Omental fat pad (tissue), 4 donors: ENCODE results near the gene MTHFR. TPM values are rescaled to one million over a fixed set of nuclear protein-coding genes. Genes with fewer than 3 reads are reported as not detected.
"Not testable (repeated sequence)": the region's sequence is repeated elsewhere in the genome, so short reads cannot be mapped to it uniquely, and the experiment has no call there.

Experiments
- ATAC-seq: fragments of 150-250 bp; one replicate; pipeline ENCODE4 v1.9.1; 2016; ENCODE audit warnings: mild to moderate bottlenecking, moderate library complexity; ENCODE audit not compliant: low FRiP score
- DNase-seq: peaks from one replicate; pipeline ENCODE4 v3.0.0-alpha.2; 2019; ENCODE audit warnings: low spot score
- CTCF ChIP-seq, 3 donors: fragments of 450-650 bp; IDR thresholded peaks; one replicate each; pipeline ENCODE4 v1.5.1; 2016 to 2017; ENCODE audit warnings: antibody characterized with exemption in 3 of 3, mild to moderate bottlenecking in 3 of 3, moderate library complexity in 2 of 3
- total RNA-seq, 4 donors: library from RNA; depleted of rRNA; stranded (reverse); fragments of >200 nt; gene quantifications; one replicate each; pipeline ENCODE4 v1.1.0, GENCODE V29; 2016

Gene MTHFR
- total RNA-seq, 4 donors from 2014 or later = 28.9 to 44.8 (median 36.0) TPM

GRCh38 chr1:11817192-11817591 lies 11.4 kb upstream of the MTHFR start:
- DNase-seq = no peak
- no peak for ATAC-seq
- no peak for TF ChIP-seq CTCF (IDR thresholded peaks at IDR 0.05)

GRCh38 chr1:11813021-11813420 lies 7.3 kb upstream of the MTHFR start:
- ATAC-seq (no peak), DNase-seq (no peak)
- no peak for TF ChIP-seq CTCF (IDR thresholded peaks at IDR 0.05)

GRCh38 chr1:11807133-11807532 lies 1.4 kb upstream of the MTHFR start:
- no peak for TF ChIP-seq CTCF (IDR thresholded peaks at IDR 0.05)
- ATAC-seq = no peak
- DNase-seq = no peak

GRCh38 chr1:11806307-11806936 lies 658 bp upstream of the MTHFR start:
- ATAC-seq (peak; percentile 20), DNase-seq (no peak)
- TF ChIP-seq CTCF (IDR thresholded peaks at IDR 0.05) = no peak

- no peak for DNase-seq
- peak; percentile 27 for ATAC-seq
- TF ChIP-seq CTCF (IDR thresholded peaks at IDR 0.05) = no peak
Observed at GRCh38 chr1:11804666-11805421, 920 bp downstream of the MTHFR start.

- not testable (repeated sequence) for DNase-seq, ATAC-seq
Observed at GRCh38 chr1:11803924-11804665, 1.7 kb downstream of the MTHFR start.
